ENCODE measurements around the gene TCP10L.

TCP10L gene

DNA sequence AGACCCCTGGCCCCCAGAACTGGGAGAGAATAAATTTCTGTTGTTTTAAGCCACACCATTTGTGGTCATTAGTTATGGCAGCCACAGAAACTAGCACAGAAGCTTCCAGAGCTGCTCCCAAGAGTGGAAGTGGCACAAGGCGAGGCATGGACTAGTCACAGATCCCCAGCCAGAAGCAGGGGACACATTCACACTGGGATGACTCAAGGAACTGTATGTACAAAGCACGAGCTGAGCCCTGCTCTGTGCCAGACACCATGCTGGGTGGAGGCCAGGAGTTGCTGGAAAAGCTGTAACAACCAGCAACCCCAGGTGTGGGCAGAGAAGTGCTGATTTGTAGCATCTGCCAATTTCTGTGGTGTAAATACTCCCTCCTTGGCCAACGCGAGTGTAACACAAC, 55.6 kb downstream of the TCP10L start:
- Histone ChIP-seq H3K27ac (replicated peaks) (no peak overlapping the region), H3K4me3 (replicated peaks; ENCODE audit: insufficient read depth, low read length) (no peak overlapping the region), H3K27me3 (ENCODE audit: insufficient read depth, poor library complexity, severe bottlenecking) (no peaks in the 10 kb centered on the region)
- no peak for TF ChIP-seq CTCF (IDR thresholded peaks at IDR 0.05; ENCODE audit: insufficient read depth, low read length)
- TF ChIP-seq POLR2AphosphoS5 (IDR thresholded peaks at IDR 0.05; ENCODE audit: low read depth) = no peak
- DNase-seq (ENCODE audit: low read depth in 1 of 2, low spot score in 1 of 2) = no peak

DNA sequence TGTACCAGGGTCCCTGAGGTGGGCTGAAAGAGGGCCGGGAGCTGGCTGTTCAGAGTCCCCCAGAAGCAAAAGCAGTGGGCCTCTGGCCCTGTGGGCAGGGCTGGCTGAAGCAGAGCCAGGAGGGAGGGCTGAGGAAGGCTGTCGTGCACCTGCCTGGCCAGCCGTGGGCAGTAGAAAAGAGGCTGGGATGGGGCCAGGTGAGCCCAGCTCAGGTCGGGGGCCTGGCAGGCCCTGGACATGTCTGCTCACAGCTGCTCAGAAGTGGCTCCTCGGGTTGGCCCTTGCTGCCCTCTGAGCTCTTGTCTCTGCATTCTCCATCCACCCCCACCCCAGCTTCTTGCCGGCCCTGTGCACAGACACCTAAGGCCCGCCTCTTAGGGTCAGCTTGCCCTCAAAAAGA, 60.0 kb downstream of the TCP10L start:
- H3K4me3 ChIP-seq (replicated peaks; ENCODE audit: insufficient read depth, low read length) = no peak overlapping the region

GRCh38 chr21:32523988-32524719, 61.2 kb downstream of the TCP10L start:
- DNase-seq (ENCODE audit: low read depth in 1 of 2, low spot score in 1 of 2) = no peak
- no peak for TF ChIP-seq GABPA (IDR thresholded peaks at IDR 0.05; ENCODE audit: low read depth)
- TF ChIP-seq POLR2AphosphoS5 (IDR thresholded peaks at IDR 0.05; ENCODE audit: low read depth) = no peak
- TF ChIP-seq SPI1 (IDR thresholded peaks at IDR 0.05; ENCODE audit: borderline replicate concordance, low read depth) = no peak
- no peak for TF ChIP-seq REST (IDR thresholded peaks at IDR 0.05; ENCODE audit: insufficient replicate concordance, low read depth)
- no peak for TF ChIP-seq CTCF (IDR thresholded peaks at IDR 0.05; ENCODE audit: insufficient read depth, low read length)
- no peaks in the 10 kb centered on the region for H3K27me3 ChIP-seq (ENCODE audit: insufficient read depth, poor library complexity, severe bottlenecking)
- no peak overlapping the region for H3K27ac ChIP-seq (replicated peaks)
- H3K4me3 ChIP-seq (replicated peaks; ENCODE audit: insufficient read depth, low read length) = no peak overlapping the region

More for the DNA sequence above, 60.0 kb downstream of the TCP10L start:
- no peaks in the 10 kb centered on the region for H3K27me3 ChIP-seq (ENCODE audit: insufficient read depth, poor library complexity, severe bottlenecking)
- DNase-seq (ENCODE audit: low read depth in 1 of 2, low spot score in 1 of 2) = no peak
- no peak overlapping the region for H3K27ac ChIP-seq (replicated peaks)
- TF ChIP-seq POLR2AphosphoS5 (IDR thresholded peaks at IDR 0.05; ENCODE audit: low read depth) = no peak
- no peak for TF ChIP-seq REST (IDR thresholded peaks at IDR 0.05; ENCODE audit: insufficient replicate concordance, low read depth)
- no peak for TF ChIP-seq CTCF (IDR thresholded peaks at IDR 0.05; ENCODE audit: insufficient read depth, low read length)
- TF ChIP-seq GABPA (IDR thresholded peaks at IDR 0.05; ENCODE audit: low read depth) = no peak
- no peak for TF ChIP-seq SPI1 (IDR thresholded peaks at IDR 0.05; ENCODE audit: borderline replicate concordance, low read depth)
